ENCODE results near the gene IFI30. TPM values are rescaled to one million over a fixed set of nuclear protein-coding genes. Genes with fewer than 3 reads are reported as not detected.

IFI30 gene
- total RNA-seq, 1 donor from 2014 or later: not detected

- H3K4me1 Mint-ChIP-seq (ENCODE audit: unreplicated experiment): peaks cover 7% of the 10 kb centered on the region
- H3K36me3 Mint-ChIP-seq (ENCODE audit: low read depth, unreplicated experiment): no peaks in the 10 kb centered on the region
- peak overlapping the region; percentile 93 for H3K4me3 Mint-ChIP-seq (ENCODE audit: unreplicated experiment)
- no peaks in the 10 kb centered on the region for H3K9me3 Mint-ChIP-seq (ENCODE audit: unreplicated experiment)
- TF ChIP-seq CTCF (IDR thresholded peaks at IDR 0.05; ENCODE audit: unreplicated experiment): no peak
- H3K27ac Mint-ChIP-seq (ENCODE audit: unreplicated experiment): peak overlapping the region; percentile 91
- DNase-seq (ENCODE audit: low spot score): peak; percentile 98
- H3K27me3 Mint-ChIP-seq (ENCODE audit: unreplicated experiment): peaks cover 16% of the 10 kb centered on the region
Observed at GRCh38 chr19:18224525-18225354, 51.1 kb downstream of the IFI30 start.

DNA sequence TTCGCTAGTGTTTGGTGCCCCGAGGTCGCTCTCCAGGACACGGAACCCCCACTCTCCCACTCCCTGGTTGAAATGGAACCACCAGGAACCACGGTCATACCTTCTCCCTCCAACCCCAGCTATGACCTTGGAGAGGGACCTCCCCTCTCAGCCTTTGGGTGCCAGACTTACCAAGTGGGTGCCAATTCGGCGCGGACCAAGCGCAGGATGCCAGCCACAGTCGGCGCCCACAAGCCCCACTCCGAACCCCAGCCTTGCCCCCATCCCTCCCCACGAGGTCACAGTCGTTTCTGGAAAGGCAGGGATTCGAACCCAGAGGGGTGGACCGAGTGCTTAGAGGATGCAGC is 51.7 kb downstream of the IFI30 start:
- no peaks in the 10 kb centered on the region for H3K9me3 Mint-ChIP-seq (ENCODE audit: unreplicated experiment)
- peaks cover 16% of the 10 kb centered on the region for H3K27me3 Mint-ChIP-seq (ENCODE audit: unreplicated experiment)
- H3K36me3 Mint-ChIP-seq (ENCODE audit: low read depth, unreplicated experiment): no peaks in the 10 kb centered on the region
- no peak for TF ChIP-seq CTCF (IDR thresholded peaks at IDR 0.05; ENCODE audit: unreplicated experiment)
- H3K4me1 Mint-ChIP-seq (ENCODE audit: unreplicated experiment): peaks cover 7% of the 10 kb centered on the region
- no peak for DNase-seq (ENCODE audit: low spot score)
- H3K4me3 Mint-ChIP-seq (ENCODE audit: unreplicated experiment): no peak overlapping the region
- no peak overlapping the region for H3K27ac Mint-ChIP-seq (ENCODE audit: unreplicated experiment)

GRCh38 chr19:18225702-18226468 is 52.3 kb downstream of the IFI30 start, which contains the start of gene PDE4C:
TSS of gene PDE4C (minus strand) at chr19:18226438. CDS start at chr19:18226415, 23 bp downstream.
- Mint-ChIP-seq H3K4me3 (ENCODE audit: unreplicated experiment) (peak within 1 kb of the TSS; percentile 47), H3K27me3 (ENCODE audit: unreplicated experiment) (peaks cover 13% of the 10 kb centered on the region)
- TF ChIP-seq CTCF (IDR thresholded peaks at IDR 0.05; ENCODE audit: unreplicated experiment): no peak

DNA sequence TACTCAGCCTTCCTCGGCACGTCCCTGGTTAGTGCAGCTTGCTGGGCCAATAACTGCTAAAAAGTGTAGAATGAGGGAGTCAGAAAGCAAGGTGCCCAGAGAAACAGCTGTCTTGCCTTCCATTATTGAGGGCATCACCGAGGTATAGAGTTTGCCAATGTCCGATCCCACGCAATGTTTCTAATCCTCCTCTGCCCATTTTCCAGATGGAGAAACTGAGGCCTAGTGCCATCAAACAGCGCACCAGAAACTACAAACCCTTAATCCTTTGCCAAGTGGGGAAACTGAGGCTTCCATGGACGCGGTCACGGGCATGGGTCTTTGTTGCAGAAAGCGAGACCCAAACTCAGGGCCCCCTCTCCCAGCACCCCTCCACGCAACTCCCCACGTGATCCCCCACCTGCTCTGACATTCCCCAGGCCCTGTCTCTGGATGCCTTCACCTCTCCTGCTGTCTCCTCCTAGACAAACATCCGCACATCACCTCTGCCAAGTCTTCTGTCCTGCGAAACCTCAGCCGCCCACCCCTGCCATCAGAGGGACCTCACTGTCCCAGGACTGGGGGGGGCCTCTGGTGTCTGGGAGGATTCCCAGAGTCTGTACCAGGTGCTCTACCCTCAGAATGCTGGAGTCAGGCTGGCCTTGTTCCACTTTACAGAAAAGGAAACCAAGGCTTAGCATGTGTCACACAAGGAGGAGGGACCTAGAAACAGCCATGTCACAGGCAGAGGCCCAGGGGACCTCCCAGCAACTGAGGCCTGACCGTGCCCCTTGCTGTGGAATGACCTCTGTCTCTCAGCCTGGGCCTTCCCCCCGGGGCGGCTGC is 53.6 kb downstream of the IFI30 start:
- no peak overlapping the region for H3K27ac Mint-ChIP-seq (ENCODE audit: unreplicated experiment)
- no peaks in the 10 kb centered on the region for H3K36me3 Mint-ChIP-seq (ENCODE audit: low read depth, unreplicated experiment)
- H3K4me1 Mint-ChIP-seq (ENCODE audit: unreplicated experiment): peaks cover 8% of the 10 kb centered on the region
- H3K9me3 Mint-ChIP-seq (ENCODE audit: unreplicated experiment): no peaks in the 10 kb centered on the region
- peak overlapping the region; percentile 47 for H3K4me3 Mint-ChIP-seq (ENCODE audit: unreplicated experiment)
- DNase-seq (ENCODE audit: low spot score): no peak
- peaks cover 11% of the 10 kb centered on the region for H3K27me3 Mint-ChIP-seq (ENCODE audit: unreplicated experiment)
- no peak for TF ChIP-seq CTCF (IDR thresholded peaks at IDR 0.05; ENCODE audit: unreplicated experiment)

More at GRCh38 chr19:18225702-18226468, 52.3 kb downstream of the IFI30 start, which contains the start of gene PDE4C:
- peaks cover 7% of the 10 kb centered on the region for H3K4me1 Mint-ChIP-seq (ENCODE audit: unreplicated experiment)
- no peak within 1 kb of the TSS for H3K27ac Mint-ChIP-seq (ENCODE audit: unreplicated experiment)
- peak; percentile 16 for DNase-seq (ENCODE audit: low spot score)
- no peaks in the 10 kb centered on the region for H3K36me3 Mint-ChIP-seq (ENCODE audit: low read depth, unreplicated experiment)
- no peaks in the 10 kb centered on the region for H3K9me3 Mint-ChIP-seq (ENCODE audit: unreplicated experiment)

Other genes starting within 250 kb of the IFI30 start
- gene CCDC124, start 240.8 kb upstream of the IFI30 start, total RNA-seq (ENCODE audit: unreplicated experiment): 68.2 TPM
- gene KCNN1, start 206.7 kb upstream of the IFI30 start, total RNA-seq (ENCODE audit: unreplicated experiment): 19.3 TPM
- gene ARRDC2, start 165.6 kb upstream of the IFI30 start, total RNA-seq (ENCODE audit: unreplicated experiment): 2.8 TPM
- gene IL12RB1, start 86.9 kb upstream of the IFI30 start, total RNA-seq (ENCODE audit: unreplicated experiment): not detected
- gene MAST3, start 76.0 kb upstream of the IFI30 start, total RNA-seq (ENCODE audit: unreplicated experiment): 3.9 TPM
- gene PIK3R2, start 20.6 kb upstream of the IFI30 start, total RNA-seq (ENCODE audit: unreplicated experiment): 28.0 TPM
- 17.7 TPM for gene MPV17L2, start 19.4 kb downstream of the IFI30 start, total RNA-seq (ENCODE audit: unreplicated experiment)
- gene RAB3A, start 30.2 kb downstream of the IFI30 start, total RNA-seq (ENCODE audit: unreplicated experiment): 3.1 TPM
- gene PDE4C, start 52.6 kb downstream of the IFI30 start, total RNA-seq (ENCODE audit: unreplicated experiment): 0.85 TPM
- gene IQCN, start 100.6 kb downstream of the IFI30 start, total RNA-seq (ENCODE audit: unreplicated experiment): 1.2 TPM
- gene JUND, start 107.8 kb downstream of the IFI30 start, total RNA-seq (ENCODE audit: unreplicated experiment): 129 TPM
- 166 TPM for gene LSM4, start 149.3 kb downstream of the IFI30 start, total RNA-seq (ENCODE audit: unreplicated experiment)
- gene PGPEP1, start 166.8 kb downstream of the IFI30 start, total RNA-seq (ENCODE audit: unreplicated experiment): 32.1 TPM
- 1.3 TPM for gene GDF15, start 212.3 kb downstream of the IFI30 start, total RNA-seq (ENCODE audit: unreplicated experiment)
- not detected for gene LRRC25, start 223.8 kb downstream of the IFI30 start, total RNA-seq (ENCODE audit: unreplicated experiment)
- 60.7 TPM for gene SSBP4, start 245.6 kb downstream of the IFI30 start, total RNA-seq (ENCODE audit: unreplicated experiment)

Measured in endothelial cell (in vitro differentiated cells).